ENCODE measurements around the gene BTBD9. TPM values are rescaled to one million over a fixed set of nuclear protein-coding genes. Genes with fewer than 3 reads are reported as not detected.

BTBD9 gene
- total and polyA plus RNA-seq, 2 of the 13 experiments (the other 11 are each of a cell fraction or from before 2014, with no cell fraction given), result 1.2 to 3.0 TPM

DNA sequence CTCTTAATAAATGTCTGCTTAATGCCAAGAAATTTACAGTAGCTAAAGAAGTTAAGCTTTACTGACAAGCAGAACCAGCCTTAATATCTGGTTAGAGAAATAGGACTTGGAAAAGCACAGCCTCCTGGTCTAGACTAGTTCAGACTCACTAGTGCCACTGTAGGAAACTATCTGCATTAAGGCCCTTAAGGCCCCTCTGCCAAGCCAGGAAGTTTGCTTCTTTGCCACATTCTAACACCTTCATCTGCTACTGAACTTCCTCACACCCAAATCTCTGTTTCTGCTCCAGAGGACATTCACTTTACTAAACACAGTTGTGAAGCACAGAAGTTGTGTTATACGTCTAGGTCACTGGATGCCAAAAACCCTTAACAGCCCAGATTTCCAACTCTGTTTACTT, 302.8 kb downstream of the BTBD9 start:
- Histone ChIP-seq H3K4me2 (ENCODE audit: low read depth, low read length) (no peak overlapping the region), H3K4me3 (replicated peaks in 1 of 3; ENCODE audit: insufficient read depth in 1 of 3, low read depth in 2 of 3, low read length in 3 of 3) (no peak overlapping the region), H3K9ac (ENCODE audit: insufficient read depth, low read depth, low read length) (no peak overlapping the region), H4K20me1 (ENCODE audit: insufficient read depth, low read length) (no peaks in the 10 kb centered on the region), H3K9me3 (ENCODE audit: low read length) (peaks cover 9% of the 10 kb centered on the region; the same call in 1 of the 2 replicates), H3K79me2 (ENCODE audit: insufficient read depth, low read length) (no peaks in the 10 kb centered on the region), H3K4me1 (ENCODE audit: insufficient read depth, low read length) (no peaks in the 10 kb centered on the region; the same call in 1 of the 2 replicates), H3K27me3 (ENCODE audit: control insufficient read depth in 1 of 2, insufficient read depth in 2 of 2, low read length in 2 of 2) (no peaks in the 10 kb centered on the region), H3K27ac (ENCODE audit: extremely low read length, insufficient read depth, low read length) (no peak overlapping the region), H3K36me3 (replicated peaks in 1 of 2; ENCODE audit: control insufficient read depth in 1 of 2, insufficient read depth in 2 of 2, low read length in 2 of 2) (no peaks in the 10 kb centered on the region), H2AFZ (ENCODE audit: low read length) (no peak overlapping the region)
- DNase-seq (ENCODE audit: low spot score) (no peak), FAIRE-seq (no peak), ATAC-seq (no peak)
- in situ Hi-C loops (cut with HindIII; ENCODE audit: extremely low pct_ligation_motif_present, low pct_unique_long_range_greater_than_20kb) (no loop called here), intact Hi-C loops (cut with micrococcal nuclease; ENCODE audit: unreplicated experiment) (no loop called here)
- TF ChIP-seq, protein P1, sequence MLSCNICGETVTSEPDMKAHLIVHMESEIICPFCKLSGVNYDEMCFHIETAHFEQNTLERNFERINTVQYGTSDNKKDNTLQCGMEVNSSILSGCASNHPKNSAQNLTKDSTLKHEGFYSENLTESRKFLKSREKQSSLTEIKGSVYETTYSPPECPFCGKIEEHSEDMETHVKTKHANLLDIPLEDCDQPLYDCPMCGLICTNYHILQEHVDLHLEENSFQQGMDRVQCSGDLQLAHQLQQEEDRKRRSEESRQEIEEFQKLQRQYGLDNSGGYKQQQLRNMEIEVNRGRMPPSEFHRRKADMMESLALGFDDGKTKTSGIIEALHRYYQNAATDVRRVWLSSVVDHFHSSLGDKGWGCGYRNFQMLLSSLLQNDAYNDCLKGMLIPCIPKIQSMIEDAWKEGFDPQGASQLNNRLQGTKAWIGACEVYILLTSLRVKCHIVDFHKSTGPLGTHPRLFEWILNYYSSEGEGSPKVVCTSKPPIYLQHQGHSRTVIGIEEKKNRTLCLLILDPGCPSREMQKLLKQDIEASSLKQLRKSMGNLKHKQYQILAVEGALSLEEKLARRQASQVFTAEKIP (CRISPR knock-in tag; IDR thresholded peaks at IDR 0.05; ENCODE audit: borderline replicate concordance), result no peak
- TF ChIP-seq ZNF563 (CRISPR knock-in tag; IDR thresholded peaks at IDR 0.05) (no peak), ZNF451 (CRISPR knock-in tag; IDR thresholded peaks at IDR 0.05) (no peak), ZNF350 (CRISPR knock-in tag; IDR thresholded peaks at IDR 0.05; ENCODE audit: borderline replicate concordance, low read depth) (no peak)
- POLR2A ChIA-PET, result no interaction called here
- no TSS peak for BruUV-seq (replicated peaks)
- CTCF ChIA-PET (ENCODE audit: low intra/inter-chr PET ratio, low total read pairs), result no interaction called here
- 85% methylated on average over 1 of the region's 1 CpG for WGBS (ENCODE audit: low lambda C conversion rate)

DNA sequence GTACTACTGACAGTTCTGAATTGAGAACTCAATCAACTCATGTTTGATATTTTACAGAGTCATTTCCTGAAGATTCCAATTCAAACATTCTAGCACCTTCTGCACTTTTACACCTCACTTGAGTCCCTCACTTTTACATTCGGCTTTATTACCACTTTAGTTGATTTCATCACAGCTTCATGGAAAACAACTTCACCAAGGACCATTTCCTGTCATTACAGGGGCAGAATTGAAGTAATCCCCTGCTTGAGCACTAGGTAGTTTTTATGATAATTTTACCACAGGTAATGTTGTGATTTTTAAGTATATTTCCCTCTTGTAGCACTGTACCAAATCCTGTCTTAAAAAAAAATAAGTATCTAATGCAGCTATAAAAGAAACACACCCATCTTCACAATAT, 312.9 kb downstream of the BTBD9 start:
- WGBS (ENCODE audit: low lambda C conversion rate), result 11% methylated on average over 1 of the region's 1 CpG
- Histone ChIP-seq H4K20me1 (ENCODE audit: insufficient read depth, low read length) (no peaks in the 10 kb centered on the region), H3K4me1 (ENCODE audit: insufficient read depth, low read length) (no peaks in the 10 kb centered on the region), H3K36me3 (replicated peaks in 1 of 2; ENCODE audit: control insufficient read depth in 1 of 2, insufficient read depth in 2 of 2, low read length in 2 of 2) (no peaks in the 10 kb centered on the region), H3K27me3 (ENCODE audit: control insufficient read depth in 1 of 2, insufficient read depth in 2 of 2, low read length in 2 of 2) (no peaks in the 10 kb centered on the region), H3K79me2 (ENCODE audit: insufficient read depth, low read length) (no peaks in the 10 kb centered on the region), H2AFZ (ENCODE audit: low read length) (no peak overlapping the region), H3K4me2 (ENCODE audit: low read depth, low read length) (no peak overlapping the region), H3K9me3 (ENCODE audit: low read length) (no peaks in the 10 kb centered on the region), H3K9ac (ENCODE audit: insufficient read depth, low read depth, low read length) (no peak overlapping the region), H3K27ac (ENCODE audit: extremely low read length, insufficient read depth, low read length) (no peak overlapping the region), H3K4me3 (replicated peaks in 1 of 3; ENCODE audit: insufficient read depth in 1 of 3, low read depth in 2 of 3, low read length in 3 of 3) (no peak overlapping the region)
- intact Hi-C loops (cut with micrococcal nuclease; ENCODE audit: unreplicated experiment) (no loop called here), in situ Hi-C loops (cut with HindIII; ENCODE audit: extremely low pct_ligation_motif_present, low pct_unique_long_range_greater_than_20kb) (no loop called here)
- POLR2A ChIA-PET, result no interaction called here
- no peak for TF ChIP-seq ZFP41 (CRISPR knock-in tag; IDR thresholded peaks at IDR 0.05; ENCODE audit: borderline replicate concordance)
- TF ChIP-seq, protein P2, sequence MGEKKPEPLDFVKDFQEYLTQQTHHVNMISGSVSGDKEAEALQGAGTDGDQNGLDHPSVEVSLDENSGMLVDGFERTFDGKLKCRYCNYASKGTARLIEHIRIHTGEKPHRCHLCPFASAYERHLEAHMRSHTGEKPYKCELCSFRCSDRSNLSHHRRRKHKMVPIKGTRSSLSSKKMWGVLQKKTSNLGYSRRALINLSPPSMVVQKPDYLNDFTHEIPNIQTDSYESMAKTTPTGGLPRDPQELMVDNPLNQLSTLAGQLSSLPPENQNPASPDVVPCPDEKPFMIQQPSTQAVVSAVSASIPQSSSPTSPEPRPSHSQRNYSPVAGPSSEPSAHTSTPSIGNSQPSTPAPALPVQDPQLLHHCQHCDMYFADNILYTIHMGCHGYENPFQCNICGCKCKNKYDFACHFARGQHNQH (CRISPR knock-in tag; IDR thresholded peaks at IDR 0.05), result no peak
- TF ChIP-seq ZNF552 (CRISPR knock-in tag; IDR thresholded peaks at IDR 0.05; ENCODE audit: borderline replicate concordance), result no peak
- BruUV-seq (replicated peaks), result no TSS peak
- CTCF ChIA-PET (ENCODE audit: low intra/inter-chr PET ratio, low total read pairs), result no interaction called here
- ATAC-seq (no peak), DNase-seq (ENCODE audit: low spot score) (no peak), FAIRE-seq (no peak)
